Fibroblast of lung (primary cell): ENCODE results near the gene GABBR1. TPM values are rescaled to one million over a fixed set of nuclear protein-coding genes. Genes with fewer than 3 reads are reported as not detected.

Experiments used
- DNase-seq, 2 donors: peaks; one replicate each; pipeline versions ENCODE4 v3.0.0 to v3.0.0-alpha.2; 2010; ENCODE audit warnings: low read depth in 2 of 2
- H2AFZ ChIP-seq: 2 replicates; pipeline ENCODE4 v1.5.1; 2012; ENCODE audit warnings: low read length, control low read depth, inconsistent platforms
- H3K27ac ChIP-seq: 2 replicates; pipeline ENCODE4 v1.5.1; 2011; ENCODE audit warnings: low read length, control low read depth; ENCODE audit not compliant: insufficient read depth
- H3K27me3 ChIP-seq: 2 replicates; pipeline ENCODE4 v1.5.1; 2011; ENCODE audit warnings: mild to moderate bottlenecking, low read length; ENCODE audit not compliant: control insufficient read depth, insufficient read depth
- H3K36me3 ChIP-seq: 2 replicates; pipeline ENCODE4 v1.5.1; 2011; ENCODE audit warnings: low read length; ENCODE audit not compliant: control insufficient read depth, insufficient read depth
- H3K4me1 ChIP-seq: 2 replicates; pipeline ENCODE4 v1.5.1; 2011; ENCODE audit warnings: low read length; ENCODE audit not compliant: control insufficient read depth, insufficient read depth; ENCODE audit errors: extremely low read depth
- H3K4me2 ChIP-seq: 2 replicates; pipeline ENCODE4 v1.5.1; 2011; ENCODE audit warnings: low read length, control low read depth; ENCODE audit not compliant: insufficient read depth; ENCODE audit errors: extremely low read depth
- H3K4me3 ChIP-seq, 4 experiments: fragments of 200-600 bp in 1 of 4; sonication (generic) in 1 of 4; replicated peaks in 1 of 4; 2 replicates each; pipeline ENCODE4 v1.5.1; 2011 to 2016; ENCODE audit warnings: low read length in 4 of 4, low read depth in 3 of 4, mild to moderate bottlenecking in 3 of 4, control low read depth in 2 of 4, inconsistent platforms in 1 of 4, mixed read lengths in 1 of 4; ENCODE audit not compliant: insufficient read depth in 1 of 4; ENCODE audit errors: control extremely low read depth in 1 of 4
- H3K79me2 ChIP-seq: 2 replicates; pipeline ENCODE4 v1.5.1; 2012; ENCODE audit warnings: mild to moderate bottlenecking, low read length, inconsistent platforms; ENCODE audit not compliant: control insufficient read depth, insufficient read depth
- H3K9ac ChIP-seq: 2 replicates; pipeline ENCODE4 v1.5.1; 2011; ENCODE audit warnings: mild to moderate bottlenecking, low read length, control low read depth; ENCODE audit not compliant: insufficient read depth
- H3K9me3 ChIP-seq: 2 replicates; pipeline ENCODE4 v1.5.1; 2012; ENCODE audit warnings: low read depth, low read length; ENCODE audit not compliant: control insufficient read depth, insufficient read depth
- H4K20me1 ChIP-seq: 2 replicates; pipeline ENCODE4 v1.5.1; 2011; ENCODE audit warnings: low read length; ENCODE audit not compliant: control insufficient read depth, insufficient read depth; ENCODE audit errors: extremely low read depth
- CTCF ChIP-seq, 2 donors: IDR thresholded peaks in 1 of 2; conservative IDR thresholded peaks in 1 of 2; 1 replicate in 1 of 2; 2 replicates in 1 of 2; pipeline ENCODE4 v1.5.1; 2011 to 2012; ENCODE audit warnings: low read length in 2 of 2, control low read depth in 1 of 2, inconsistent platforms in 1 of 2, low read depth in 1 of 2, mild to moderate bottlenecking in 1 of 2
- EZH2 ChIP-seq: IDR thresholded peaks from 2 replicates; pipeline ENCODE4 v1.5.1; 2012; ENCODE audit warnings: low read length, control low read depth, mild to moderate bottlenecking; ENCODE audit errors: missing control alignments
- polyA plus RNA-seq, 2 donors: library from polyadenylated mRNA; depleted of rRNA in 1 of 2; stranded (reverse) in 1 of 2; unstranded in 1 of 2; fragments of >200 nt; gene quantifications; 2 replicates each; pipeline ENCODE4 v1.2.1, GENCODE V29; 2011 to 2012; ENCODE audit warnings: missing spikeins in 1 of 2
- total RNA-seq: library from RNA; depleted of rRNA; stranded (reverse); fragments of >200 nt; gene quantifications from 2 replicates; pipeline ENCODE4 v1.2.1, GENCODE V29; 2014

Gene GABBR1
- total and polyA plus RNA-seq, 2 donors (not counting 1 experiment from before 2014, with no cell fraction given), result 10.9 to 13.4 TPM

GRCh38 chr6:29629571-29629970 lies 3.4 kb downstream of the GABBR1 start:
- no peak overlapping the region for H3K27ac ChIP-seq
- no peak for DNase-seq
- no peak overlapping the region for H3K9ac ChIP-seq
- peaks cover 10% of the 10 kb centered on the region for H3K4me1 ChIP-seq
- no peak overlapping the region for H2AFZ ChIP-seq
- H3K79me2 ChIP-seq, result no peaks in the 10 kb centered on the region
- H3K9me3 ChIP-seq, result no peaks in the 10 kb centered on the region
- H4K20me1 ChIP-seq, result no peaks in the 10 kb centered on the region
- H3K4me2 ChIP-seq, result no peak overlapping the region
- H3K36me3 ChIP-seq, result no peaks in the 10 kb centered on the region
- H3K27me3 ChIP-seq, result no peaks in the 10 kb centered on the region
- TF ChIP-seq CTCF (conservative IDR thresholded peaks at IDR 0.05 in 1 of 2, IDR thresholded peaks at IDR 0.05 in 1 of 2; ENCODE audit: low read depth in 1 of 2, low read length in 2 of 2) (no peak), EZH2 (no peak)
- no peak overlapping the region for H3K4me3 ChIP-seq

GRCh38 chr6:29628419-29629281 lies 4.3 kb downstream of the GABBR1 start:
- peak; percentile 69 for DNase-seq
- Histone ChIP-seq H3K36me3 (peaks cover 2% of the 10 kb centered on the region), H3K9me3 (no peaks in the 10 kb centered on the region), H3K4me2 (peak overlapping the region; percentile 84), H2AFZ (peak overlapping the region; percentile 67), H3K79me2 (no peaks in the 10 kb centered on the region), H3K4me1 (peaks cover 10% of the 10 kb centered on the region), H3K4me3 (peak overlapping the region; percentile 49 to 85 (median 66)), H3K27me3 (no peaks in the 10 kb centered on the region), H4K20me1 (no peaks in the 10 kb centered on the region), H3K27ac (peak overlapping the region; percentile 60), H3K9ac (peak overlapping the region; percentile 51)
- peak; percentile 38 to 81 for TF ChIP-seq CTCF (conservative IDR thresholded peaks at IDR 0.05 in 1 of 2, IDR thresholded peaks at IDR 0.05 in 1 of 2; ENCODE audit: low read depth in 1 of 2, low read length in 2 of 2)
- TF ChIP-seq EZH2, result no peak

- Histone ChIP-seq H3K9ac (peak overlapping the region; percentile 51), H4K20me1 (no peaks in the 10 kb centered on the region), H3K36me3 (peaks cover 6% of the 10 kb centered on the region)
These were observed 5.1 kb downstream of the GABBR1 start for GRCh38 chr6:29627755-29628418.

More at GRCh38 chr6:29627755-29628418, 5.1 kb downstream of the GABBR1 start:
- Histone ChIP-seq H3K9me3 (no peaks in the 10 kb centered on the region), H2AFZ (peak overlapping the region; percentile 67), H3K79me2 (no peaks in the 10 kb centered on the region), H3K4me2 (peak overlapping the region; percentile 84), H3K27ac (peak overlapping the region; percentile 60), H3K4me3 (peak overlapping the region; percentile 52 to 85 (median 72)), H3K27me3 (no peaks in the 10 kb centered on the region), H3K4me1 (peaks cover 10% of the 10 kb centered on the region)
- no peak for TF ChIP-seq EZH2
- TF ChIP-seq CTCF (conservative IDR thresholded peaks at IDR 0.05 in 1 of 2, IDR thresholded peaks at IDR 0.05 in 1 of 2; ENCODE audit: low read depth in 1 of 2, low read length in 2 of 2), result no peak
- peak; percentile 87 to 89 for DNase-seq
